ENCODE data around the gene C11orf21.

The C11orf21 gene

GRCh38 chr11:2303627-2304505 lies 2.1 kb upstream of the C11orf21 start:
- Histone ChIP-seq H2AFZ (ENCODE audit: low read depth, low read length, severe bottlenecking) (no peak overlapping the region), H3K36me3 (ENCODE audit: low read length) (no peaks in the 10 kb centered on the region), H3K27me3 (ENCODE audit: low read length) (no peaks in the 10 kb centered on the region), H3K27ac (ENCODE audit: low read depth, low read length) (no peak overlapping the region), H3K9ac (ENCODE audit: low read length) (no peak overlapping the region), H4K20me1 (ENCODE audit: low read depth, low read length) (no peaks in the 10 kb centered on the region), H3F3A (ENCODE audit: insufficient read depth) (no peaks in the 10 kb centered on the region), H3K9me3 (ENCODE audit: insufficient read depth, low read length) (no peaks in the 10 kb centered on the region), H3K4me2 (ENCODE audit: low read depth, low read length, poor library complexity, severe bottlenecking) (no peak overlapping the region), H3K4me3 (ENCODE audit: insufficient read depth, low read length, poor library complexity, severe bottlenecking) (no peak overlapping the region), H3K79me2 (ENCODE audit: insufficient read depth, low read length) (no peaks in the 10 kb centered on the region), H3K9me2 (replicated peaks; ENCODE audit: insufficient read depth, low read length) (no peaks in the 10 kb centered on the region)
- TF ChIP-seq CTCF (IDR thresholded peaks at IDR 0.05; ENCODE audit: insufficient read depth, low read length, poor library complexity, severe bottlenecking) (no peak), EZH2phosphoT487 (conservative IDR thresholded peaks at IDR 0.05; ENCODE audit: low read length) (no peak)

GRCh38 chr11:2302896-2303626 lies 1.3 kb upstream of the C11orf21 start:
- H3K9ac ChIP-seq (ENCODE audit: low read length) = no peak overlapping the region

GRCh38 chr11:2302306-2302895 lies 683 bp upstream of the C11orf21 start:
- H2AFZ ChIP-seq (ENCODE audit: low read depth, low read length, severe bottlenecking) = no peak overlapping the region
- no peaks in the 10 kb centered on the region for H3K9me3 ChIP-seq (ENCODE audit: insufficient read depth, low read length)
- no peak for TF ChIP-seq EZH2phosphoT487 (conservative IDR thresholded peaks at IDR 0.05; ENCODE audit: low read length)
- no peak for TF ChIP-seq CTCF (IDR thresholded peaks at IDR 0.05; ENCODE audit: insufficient read depth, low read length, poor library complexity, severe bottlenecking)
- no peaks in the 10 kb centered on the region for H3F3A ChIP-seq (ENCODE audit: insufficient read depth)
- H3K36me3 ChIP-seq (ENCODE audit: low read length) = no peaks in the 10 kb centered on the region
- no peak overlapping the region for H3K27ac ChIP-seq (ENCODE audit: low read depth, low read length)
- H3K4me3 ChIP-seq (ENCODE audit: insufficient read depth, low read length, poor library complexity, severe bottlenecking) = no peak overlapping the region
- no peaks in the 10 kb centered on the region for H3K9me2 ChIP-seq (replicated peaks; ENCODE audit: insufficient read depth, low read length)
- H3K9ac ChIP-seq (ENCODE audit: low read length) = no peak overlapping the region
- no peaks in the 10 kb centered on the region for H3K27me3 ChIP-seq (ENCODE audit: low read length)
- no peaks in the 10 kb centered on the region for H3K79me2 ChIP-seq (ENCODE audit: insufficient read depth, low read length)
- no peaks in the 10 kb centered on the region for H4K20me1 ChIP-seq (ENCODE audit: low read depth, low read length)
- H3K4me2 ChIP-seq (ENCODE audit: low read depth, low read length, poor library complexity, severe bottlenecking) = no peak overlapping the region

More at GRCh38 chr11:2302896-2303626, 1.3 kb upstream of the C11orf21 start:
- H3K36me3 ChIP-seq (ENCODE audit: low read length) = no peaks in the 10 kb centered on the region
- no peaks in the 10 kb centered on the region for H4K20me1 ChIP-seq (ENCODE audit: low read depth, low read length)
- H3K4me3 ChIP-seq (ENCODE audit: insufficient read depth, low read length, poor library complexity, severe bottlenecking) = no peak overlapping the region
- no peaks in the 10 kb centered on the region for H3K9me3 ChIP-seq (ENCODE audit: insufficient read depth, low read length)
- no peaks in the 10 kb centered on the region for H3K9me2 ChIP-seq (replicated peaks; ENCODE audit: insufficient read depth, low read length)
- H3K4me2 ChIP-seq (ENCODE audit: low read depth, low read length, poor library complexity, severe bottlenecking) = no peak overlapping the region
- TF ChIP-seq CTCF (IDR thresholded peaks at IDR 0.05; ENCODE audit: insufficient read depth, low read length, poor library complexity, severe bottlenecking) (no peak), EZH2phosphoT487 (conservative IDR thresholded peaks at IDR 0.05; ENCODE audit: low read length) (no peak)
- H3F3A ChIP-seq (ENCODE audit: insufficient read depth) = no peaks in the 10 kb centered on the region
- H3K79me2 ChIP-seq (ENCODE audit: insufficient read depth, low read length) = no peaks in the 10 kb centered on the region
- H2AFZ ChIP-seq (ENCODE audit: low read depth, low read length, severe bottlenecking) = no peak overlapping the region
- no peaks in the 10 kb centered on the region for H3K27me3 ChIP-seq (ENCODE audit: low read length)
- no peak overlapping the region for H3K27ac ChIP-seq (ENCODE audit: low read depth, low read length)
